HUDEP-2 (cell line): Measurements from ENCODE around the gene CDC42.
"Not testable (repeated sequence)": the region's sequence is repeated elsewhere in the genome, so short reads cannot be mapped to it uniquely, and the experiment has no call there.

Experiments
- DNase-seq, 76 experiments: peaks; one replicate each; lab custom pipeline; 2025; ENCODE audit not compliant: unreplicated experiment in 76 of 76; lab: John Stamatoyannopoulos, UW

CDC42 gene

GRCh38 chr1:22052115-22053016 lies at the start of gene CDC42:
CDC42 (plus strand) TSS chr1:22052709; CDS start chr1:22078479, 25,770 bp downstream.
- peak in 75 of 76 experiments; percentile 38 to 97 (median 92) for DNase-seq

- not testable (repeated sequence) for DNase-seq
These were observed 49.6 kb upstream of the CDC42 start for GRCh38 chr1:22002875-22003274.

GRCh38 chr1:22003959-22004358 lies 48.5 kb upstream of the CDC42 start:
- not testable (repeated sequence) for DNase-seq

- peak in 41 of 76 experiments; percentile 4 to 65 (median 35) for DNase-seq
These were observed 47.0 kb upstream of the CDC42 start for GRCh38 chr1:22005261-22006149.

- not testable (repeated sequence) for DNase-seq
These were observed 45.8 kb upstream of the CDC42 start for GRCh38 chr1:22006736-22007135.

- not testable (repeated sequence) for DNase-seq
These were observed 45.2 kb upstream of the CDC42 start for GRCh38 chr1:22007262-22007661.

- DNase-seq: not testable (repeated sequence)
These were observed 42.9 kb upstream of the CDC42 start for GRCh38 chr1:22009566-22009965.

GRCh38 chr1:22012752-22013151 lies 39.8 kb upstream of the CDC42 start:
- not testable (repeated sequence) for DNase-seq

- DNase-seq: not testable (repeated sequence)
These were observed 37.8 kb upstream of the CDC42 start for GRCh38 chr1:22014575-22015206.

- peak in 62 of 76 experiments; percentile 4 to 78 (median 40) for DNase-seq
These were observed 33.6 kb upstream of the CDC42 start for GRCh38 chr1:22018583-22019559.

- DNase-seq: peak in 2 of 76 experiments; percentile 7 to 9
These were observed 31.4 kb upstream of the CDC42 start for GRCh38 chr1:22021061-22021460.

- DNase-seq: peak in 7 of 76 experiments; percentile 30 to 76 (median 49)
These were observed 27.8 kb upstream of the CDC42 start for GRCh38 chr1:22024485-22025367.

GRCh38 chr1:22025368-22026155 lies 26.9 kb upstream of the CDC42 start:
- DNase-seq: peak in 75 of 76 experiments; percentile 42 to 95 (median 80)

GRCh38 chr1:22026924-22027289 lies 25.6 kb upstream of the CDC42 start:
- DNase-seq: no peak

GRCh38 chr1:22030057-22030456 lies 22.5 kb upstream of the CDC42 start:
- DNase-seq: no peak

- no peak for DNase-seq
These were observed 22.0 kb upstream of the CDC42 start for GRCh38 chr1:22030473-22030872.

GRCh38 chr1:22031214-22031962 lies 21.1 kb upstream of the CDC42 start:
- DNase-seq: no peak
